T-helper 9 cell (primary cell): Measurements from ENCODE around the gene CYB5D1.

Source experiments
- DNase-seq: peaks from one replicate; pipeline ENCODE4 v3.0.0-alpha.2; 2020

CYB5D1 gene

DNA sequence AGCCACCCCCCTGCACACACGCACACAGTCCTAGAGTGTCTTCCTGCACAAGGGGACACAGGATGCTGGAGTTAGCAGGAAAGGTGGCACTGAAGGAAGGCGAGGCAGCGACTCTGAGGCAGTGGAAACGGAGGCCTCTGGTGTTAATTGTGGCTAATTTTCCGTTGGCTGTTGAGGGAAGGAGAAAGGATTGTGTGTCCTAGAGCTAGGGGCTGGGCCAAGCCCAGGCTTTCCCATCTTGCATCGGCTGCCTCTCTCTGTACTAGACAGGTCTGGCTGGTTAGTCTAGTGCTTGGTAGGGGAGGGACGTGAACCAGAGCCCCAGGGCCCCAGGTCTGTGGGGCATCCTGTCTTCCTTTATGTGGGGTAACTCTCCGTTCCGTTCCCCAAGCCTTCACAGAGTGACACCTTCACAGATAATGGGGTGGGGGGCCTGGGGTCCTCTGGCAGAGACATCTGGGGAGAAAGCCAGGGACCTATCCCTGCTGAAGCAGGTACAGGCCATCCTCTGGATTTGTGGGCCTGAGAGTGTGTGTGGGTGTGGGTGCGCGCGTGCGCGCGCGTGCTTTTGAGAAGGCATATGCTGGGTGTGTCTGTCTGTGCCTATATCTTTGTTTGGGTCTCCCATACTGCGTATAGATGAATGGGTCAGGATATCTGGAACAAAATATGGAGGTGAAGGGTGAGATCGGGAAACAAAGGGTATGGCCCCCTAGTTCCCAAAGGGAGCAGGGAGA lies 30.5 kb downstream of the CYB5D1 start, which contains the start of gene CHD3:
Gene CHD3, plus strand, starts transcription at position 606 of the 737 bp plus-strand sequence. CDS start 212 bp downstream, outside the sequence.
- peak; percentile 13 for DNase-seq

DNA sequence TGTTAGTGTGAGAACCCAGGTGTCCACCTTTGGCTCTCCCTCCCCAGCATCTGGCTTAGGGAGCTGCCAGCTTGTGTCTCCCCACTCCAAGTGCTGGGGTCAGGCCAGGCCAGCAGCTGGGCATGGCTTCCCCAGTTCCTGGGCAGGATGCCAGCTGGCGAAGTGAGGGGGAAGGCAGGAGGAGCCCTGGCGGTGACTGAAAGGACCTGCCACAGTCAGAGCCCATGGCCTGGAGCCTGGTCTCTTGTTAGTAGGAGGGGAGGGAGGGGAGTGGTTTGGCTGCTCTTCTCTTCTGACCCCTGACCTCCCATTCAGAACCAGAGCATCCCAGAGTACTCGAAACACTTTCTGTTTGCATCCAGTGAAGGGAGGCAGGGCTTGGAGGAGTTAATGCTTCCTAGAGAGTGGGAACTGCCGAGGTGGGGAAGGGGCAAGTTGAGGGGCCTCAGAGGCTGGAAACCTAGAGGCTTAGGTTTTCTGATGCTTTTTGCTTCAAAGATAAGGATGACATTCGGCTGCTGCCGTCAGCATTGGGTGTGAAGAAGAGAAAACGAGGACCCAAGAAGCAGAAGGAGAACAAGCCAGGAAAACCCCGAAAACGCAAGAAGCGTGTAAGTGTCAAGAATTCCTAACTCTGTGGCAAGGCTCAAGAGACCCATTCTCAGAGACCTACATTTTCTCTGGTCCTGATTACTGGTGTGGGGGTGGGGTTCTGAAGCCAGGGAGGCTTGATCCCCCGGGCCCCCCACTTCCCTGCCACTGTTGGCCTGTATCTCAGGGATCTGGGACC lies 31.6 kb downstream of the CYB5D1 start:
- peak; percentile 21 for DNase-seq

DNA sequence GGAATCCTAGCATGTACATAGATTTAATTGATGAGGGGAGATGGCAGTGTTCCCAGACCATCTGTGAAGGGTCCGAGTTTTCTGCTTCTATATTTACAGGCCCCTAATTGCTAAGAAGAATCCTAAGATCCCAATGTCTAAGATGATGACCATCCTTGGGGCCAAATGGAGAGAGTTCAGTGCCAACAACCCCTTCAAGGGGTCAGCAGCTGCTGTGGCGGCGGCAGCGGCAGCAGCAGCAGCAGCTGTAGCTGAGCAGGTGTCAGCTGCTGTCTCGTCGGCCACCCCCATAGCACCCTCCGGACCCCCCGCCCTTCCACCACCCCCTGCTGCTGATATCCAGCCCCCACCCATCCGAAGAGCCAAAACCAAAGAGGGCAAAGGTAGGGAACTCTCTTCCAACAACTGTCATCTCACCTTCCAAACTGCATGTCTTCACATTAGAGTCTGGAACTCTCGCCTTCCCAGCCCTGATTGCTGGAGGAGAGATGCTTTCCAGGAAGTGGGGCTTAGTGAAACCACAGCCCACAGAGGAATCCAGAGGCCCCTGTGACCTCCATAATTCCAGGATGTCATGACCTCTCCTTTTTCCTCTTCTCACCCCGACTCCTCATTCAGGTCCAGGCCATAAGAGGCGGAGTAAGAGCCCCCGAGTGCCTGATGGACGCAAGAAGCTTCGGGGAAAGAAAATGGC lies 35.5 kb downstream of the CYB5D1 start:
- no peak for DNase-seq

GRCh38 chr17:7894226-7894625 lies 36.4 kb downstream of the CYB5D1 start:
- no peak for DNase-seq

GRCh38 chr17:7894866-7895265 lies 37.1 kb downstream of the CYB5D1 start:
- DNase-seq: no peak

DNA sequence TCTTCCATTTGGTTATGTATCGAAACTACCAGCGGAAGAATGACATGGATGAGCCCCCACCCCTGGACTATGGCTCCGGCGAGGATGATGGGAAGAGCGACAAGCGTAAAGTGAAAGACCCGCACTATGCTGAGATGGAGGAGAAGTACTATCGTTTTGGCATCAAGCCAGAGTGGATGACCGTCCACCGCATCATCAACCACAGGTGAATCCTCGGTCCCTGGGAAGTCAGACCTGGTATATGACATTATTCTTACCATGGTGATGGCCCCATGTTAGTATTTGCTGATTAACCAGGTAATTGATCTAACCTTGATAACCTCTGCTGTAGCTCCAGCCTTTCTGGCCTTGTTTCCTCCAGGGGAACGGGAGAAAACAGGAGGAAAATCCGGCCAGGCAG lies 39.3 kb downstream of the CYB5D1 start:
- no peak for DNase-seq

GRCh38 chr17:7897773-7898172 lies 40.0 kb downstream of the CYB5D1 start:
- no peak for DNase-seq

- no peak for DNase-seq
Observed at GRCh38 chr17:7903154-7904103, 45.6 kb downstream of the CYB5D1 start.

DNA sequence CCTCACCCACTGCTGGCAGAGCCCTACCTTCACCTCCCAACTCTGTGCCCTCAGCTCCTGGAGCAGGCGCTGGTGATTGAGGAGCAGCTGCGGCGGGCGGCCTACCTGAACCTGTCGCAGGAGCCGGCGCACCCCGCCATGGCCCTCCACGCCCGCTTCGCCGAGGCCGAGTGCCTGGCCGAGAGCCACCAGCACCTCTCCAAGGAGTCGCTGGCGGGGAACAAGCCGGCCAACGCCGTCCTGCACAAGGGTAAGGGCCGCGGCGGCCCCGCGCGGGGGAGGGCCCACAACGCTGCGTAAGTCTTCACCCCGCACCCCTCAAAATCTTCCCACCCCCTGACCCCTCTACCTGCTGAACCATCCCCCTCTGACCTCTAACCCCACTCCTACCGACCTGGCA lies 51.3 kb downstream of the CYB5D1 start:
- DNase-seq: no peak

DNA sequence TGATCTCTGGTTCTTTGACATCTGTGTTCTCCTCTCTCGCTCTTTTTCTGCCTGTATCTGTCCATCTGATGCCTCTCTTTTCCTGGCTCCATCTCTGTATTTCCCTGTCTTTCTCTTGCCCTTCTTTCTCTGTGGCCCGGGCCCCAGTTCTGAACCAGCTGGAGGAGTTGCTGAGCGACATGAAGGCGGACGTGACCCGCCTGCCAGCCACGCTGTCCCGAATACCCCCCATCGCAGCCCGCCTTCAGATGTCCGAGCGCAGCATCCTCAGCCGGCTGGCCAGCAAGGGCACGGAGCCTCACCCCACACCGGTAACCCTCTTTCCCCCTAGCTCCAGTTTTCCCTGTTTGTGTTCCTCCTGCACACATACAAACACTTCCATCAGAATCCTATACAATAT lies 52.5 kb downstream of the CYB5D1 start:
- no peak for DNase-seq

DNA sequence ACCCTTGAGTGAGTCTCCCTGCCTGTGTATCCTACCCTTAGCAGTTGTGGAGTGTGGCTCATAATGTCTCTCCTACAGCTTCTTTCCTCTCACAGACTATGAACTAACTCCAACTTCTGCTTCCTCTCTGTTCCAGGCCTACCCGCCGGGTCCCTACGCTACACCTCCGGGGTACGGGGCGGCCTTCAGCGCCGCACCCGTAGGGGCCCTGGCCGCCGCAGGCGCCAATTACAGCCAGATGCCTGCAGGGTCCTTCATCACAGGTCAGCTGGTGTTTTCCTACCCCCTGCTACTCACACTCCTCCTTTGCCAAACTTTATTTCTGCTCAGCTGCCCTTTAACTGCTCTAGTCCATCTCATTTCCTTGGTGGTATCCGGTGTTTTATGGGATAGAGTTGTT lies 52.9 kb downstream of the CYB5D1 start:
- DNase-seq: no peak

- DNase-seq: no peak
Observed at GRCh38 chr17:7911116-7911515, 53.3 kb downstream of the CYB5D1 start.
